NCI-H1930 (cell line): Measurements from ENCODE around the gene ZNF516.

Experiments used
- DNase-seq, 2 experiments: peaks; one replicate each; lab custom pipeline; 2025; lab: John Stamatoyannopoulos, UW

ZNF516 gene

GRCh38 chr18:76455003-76455676 lies 39.9 kb downstream of the ZNF516 start:
- no peak for DNase-seq

GRCh38 chr18:76454418-76454817 lies 40.6 kb downstream of the ZNF516 start:
- DNase-seq = no peak

DNA sequence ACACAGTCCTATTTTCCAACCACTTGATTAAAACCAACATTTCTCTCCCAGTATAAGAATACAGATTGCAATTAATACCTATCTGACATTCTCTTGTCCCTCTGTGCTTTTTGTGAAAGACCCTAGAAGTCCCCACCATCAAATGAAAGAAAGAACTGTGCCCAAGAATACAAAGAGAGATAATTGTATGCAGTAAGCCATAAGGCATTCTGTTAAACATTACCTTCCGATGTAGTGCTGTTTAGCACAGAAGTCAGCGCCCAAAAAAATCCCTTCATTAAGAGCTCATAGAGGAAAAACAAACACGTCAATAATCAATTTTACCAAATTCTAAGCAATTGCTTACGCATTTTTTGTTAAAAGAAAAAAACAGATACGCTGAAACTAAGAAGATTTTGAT lies 41.1 kb downstream of the ZNF516 start:
- no peak for DNase-seq

DNA sequence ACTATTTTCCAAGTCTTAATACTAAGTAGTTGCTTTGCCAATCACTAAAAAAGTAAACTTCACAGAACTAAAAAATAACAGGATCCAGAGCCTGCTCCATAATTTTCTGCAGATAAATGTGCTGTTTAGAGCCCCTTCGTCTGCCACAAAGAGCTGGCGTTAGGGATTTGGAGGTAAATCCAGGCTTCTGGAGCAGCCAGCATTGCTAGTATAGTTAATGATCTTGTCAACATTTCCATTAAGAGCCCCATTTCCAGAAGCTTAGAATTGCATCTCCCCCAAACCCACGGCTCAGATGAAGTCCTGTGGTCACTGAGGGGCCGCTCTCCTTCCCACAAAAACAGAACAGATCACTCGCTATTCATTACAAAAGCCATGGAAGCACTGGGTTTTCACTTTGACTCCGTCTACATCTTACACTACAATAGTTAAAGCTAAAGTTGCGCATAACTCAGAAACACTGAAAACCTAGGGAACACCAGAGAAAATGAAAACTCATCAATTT lies 41.9 kb downstream of the ZNF516 start:
- DNase-seq = no peak

DNA sequence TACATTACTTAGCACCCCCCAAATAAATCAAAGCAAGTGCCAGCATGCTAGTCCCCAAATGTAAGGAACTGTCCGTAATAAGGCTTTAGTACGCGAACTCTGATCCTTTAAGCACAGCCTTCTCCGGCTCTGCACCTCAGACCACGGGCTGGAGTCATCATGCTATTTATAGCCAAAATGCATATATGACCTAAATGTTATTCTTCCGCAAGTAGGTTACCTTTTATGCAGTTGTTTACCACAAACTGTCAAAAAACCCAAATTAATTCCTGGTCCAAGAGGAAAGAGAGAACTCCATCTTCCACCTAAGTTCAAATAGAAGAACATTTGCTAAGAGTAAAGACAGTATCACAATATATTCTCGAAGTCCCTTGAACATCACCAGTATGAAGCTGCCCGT lies 42.7 kb downstream of the ZNF516 start:
- no peak for DNase-seq

- DNase-seq = no peak
Measured at GRCh38 chr18:76451396-76452331, 43.4 kb downstream of the ZNF516 start.

GRCh38 chr18:76450452-76451395 lies 44.3 kb downstream of the ZNF516 start:
- no peak for DNase-seq

GRCh38 chr18:76449111-76449453 lies 46.0 kb downstream of the ZNF516 start:
- no peak for DNase-seq

- DNase-seq = no peak
Measured at GRCh38 chr18:76448256-76449110, 46.6 kb downstream of the ZNF516 start.

GRCh38 chr18:76447258-76447890 lies 47.7 kb downstream of the ZNF516 start:
- DNase-seq = no peak

DNA sequence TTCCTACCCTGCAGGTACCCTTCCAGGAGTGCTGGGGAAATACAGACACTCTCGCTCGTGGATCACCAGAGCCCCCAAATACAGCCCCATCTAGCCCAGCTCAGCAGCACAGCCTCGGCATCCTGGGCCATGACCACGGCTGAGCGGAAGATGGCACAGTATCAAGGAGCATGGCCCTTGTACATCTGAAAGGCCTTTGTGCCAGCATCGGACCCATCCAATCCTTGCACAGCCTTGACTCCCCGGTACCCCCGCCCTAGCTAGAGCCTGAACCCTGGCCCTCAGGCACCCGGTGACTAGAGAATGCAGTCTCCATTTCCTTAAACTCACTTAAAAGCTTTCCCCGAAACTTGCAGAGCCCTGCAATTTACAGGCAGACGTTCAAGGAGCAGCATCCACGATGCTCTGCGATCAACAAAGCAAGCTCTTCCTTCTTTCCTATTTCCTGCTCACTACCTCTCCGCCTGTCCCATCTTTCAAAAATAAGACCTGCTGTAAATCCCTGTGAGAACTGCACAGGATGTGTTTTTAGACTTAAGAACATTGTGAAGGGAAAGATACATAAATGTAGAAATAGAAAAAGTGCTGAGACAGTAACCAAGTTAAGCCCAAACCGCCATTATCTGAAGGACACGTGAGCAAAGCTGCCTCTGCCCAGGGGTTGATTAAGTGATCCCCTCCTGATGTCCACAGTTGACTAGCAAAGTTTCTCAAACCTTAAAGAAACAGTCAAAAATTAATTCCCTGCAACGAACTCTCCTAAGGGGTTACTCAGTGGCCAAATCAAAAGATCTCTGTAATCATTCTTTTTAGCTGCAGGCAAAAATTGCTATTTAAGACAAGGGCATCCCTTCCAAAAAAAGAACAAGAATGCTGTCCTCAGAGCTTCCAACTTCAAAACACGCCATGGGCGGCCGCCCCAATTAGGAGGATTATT lies 48.5 kb downstream of the ZNF516 start:
- DNase-seq = no peak

- no peak for DNase-seq
Measured at GRCh38 chr18:76445741-76446232, 49.3 kb downstream of the ZNF516 start.

DNA sequence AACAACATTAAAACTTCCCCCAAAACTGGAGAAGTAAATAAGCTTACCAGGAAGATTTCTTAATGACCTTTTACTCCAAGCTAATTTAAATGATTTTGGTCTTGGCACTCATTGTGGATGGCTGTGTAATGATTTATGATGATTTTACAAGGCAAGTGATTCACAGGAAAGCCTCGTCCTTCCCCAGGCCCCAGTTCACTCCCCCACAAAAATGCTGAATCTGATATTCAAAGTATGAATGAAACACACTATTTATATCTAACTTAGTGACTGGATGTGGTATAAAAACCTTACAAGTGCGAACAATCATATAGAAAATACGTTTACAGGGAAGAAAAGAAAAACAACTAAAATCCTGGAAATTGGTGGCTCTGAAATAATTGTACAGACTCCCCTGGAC lies 49.8 kb downstream of the ZNF516 start:
- no peak for DNase-seq

DNA sequence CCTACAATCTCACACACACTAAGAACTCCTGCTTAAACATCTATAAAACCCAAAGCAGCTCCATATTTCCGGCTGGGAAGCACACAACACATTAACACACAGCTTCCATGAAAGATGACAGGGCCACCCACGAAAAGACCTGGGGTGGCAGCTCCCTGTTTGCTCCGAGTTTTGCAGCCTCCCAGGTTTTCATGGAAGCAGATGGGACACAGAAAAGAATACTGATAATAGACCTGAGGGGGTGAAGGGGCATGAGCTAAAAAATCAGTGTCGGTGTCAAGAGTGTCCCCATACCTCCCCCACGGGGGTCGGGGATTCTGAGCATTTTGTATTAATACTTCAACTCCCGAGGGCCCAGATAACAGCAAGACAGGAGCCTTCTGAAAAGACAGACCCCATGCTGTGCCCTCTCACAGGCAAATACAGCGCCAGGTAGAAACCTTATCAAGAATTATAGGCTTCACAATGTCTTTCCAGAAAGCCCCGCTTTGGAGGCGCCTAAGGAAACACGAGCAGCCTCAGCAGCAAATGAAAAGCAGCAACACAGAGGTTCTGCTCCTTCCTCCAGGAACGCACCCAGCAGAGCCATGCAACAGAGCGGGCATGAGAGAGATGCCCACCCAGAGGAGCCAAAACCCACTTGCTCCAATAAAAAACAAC lies 50.5 kb downstream of the ZNF516 start:
- no peak for DNase-seq

DNA sequence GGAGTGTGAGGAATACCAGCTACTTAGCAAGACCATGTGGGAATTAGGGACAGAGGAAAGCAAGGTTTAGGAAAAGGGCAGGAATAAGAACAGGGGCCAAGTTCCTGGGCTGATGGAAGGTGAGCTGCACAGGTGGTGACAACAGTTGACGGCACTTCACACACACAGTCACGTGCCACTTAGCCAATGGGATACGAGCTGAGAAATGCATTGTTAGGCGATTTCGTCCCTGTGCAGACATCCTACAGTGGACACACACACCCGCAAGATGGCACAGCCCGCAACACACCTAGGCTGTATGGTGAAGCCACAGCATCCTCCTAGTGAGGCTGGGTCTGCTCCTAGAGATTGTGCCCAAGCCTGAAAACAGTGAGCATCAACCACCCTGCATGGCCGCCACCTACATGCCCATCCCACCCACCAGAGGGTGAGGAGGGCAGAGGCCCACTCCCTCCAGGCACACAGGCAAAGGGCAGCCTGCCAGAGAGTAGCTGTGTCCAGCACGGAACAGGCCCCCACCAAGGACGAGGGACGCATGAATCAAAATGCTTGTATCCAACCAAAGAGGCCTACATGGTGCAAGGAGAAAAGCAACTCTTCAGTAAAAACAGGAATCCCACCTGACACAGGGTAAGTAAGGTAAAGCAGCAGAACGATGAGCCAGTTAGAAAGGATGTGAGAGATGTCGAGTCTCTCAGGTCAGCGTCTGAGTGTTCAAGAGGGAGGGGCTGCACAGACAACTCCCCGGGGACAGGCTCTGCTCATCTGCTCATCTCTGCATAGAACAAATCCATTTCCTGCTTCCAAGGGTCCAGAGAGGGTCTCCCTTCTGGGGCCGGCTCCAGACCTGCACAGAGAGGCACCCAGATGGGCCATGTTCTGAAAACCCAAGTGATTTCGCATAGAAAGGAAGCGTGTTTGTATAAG lies 51.3 kb downstream of the ZNF516 start:
- DNase-seq = no peak

DNA sequence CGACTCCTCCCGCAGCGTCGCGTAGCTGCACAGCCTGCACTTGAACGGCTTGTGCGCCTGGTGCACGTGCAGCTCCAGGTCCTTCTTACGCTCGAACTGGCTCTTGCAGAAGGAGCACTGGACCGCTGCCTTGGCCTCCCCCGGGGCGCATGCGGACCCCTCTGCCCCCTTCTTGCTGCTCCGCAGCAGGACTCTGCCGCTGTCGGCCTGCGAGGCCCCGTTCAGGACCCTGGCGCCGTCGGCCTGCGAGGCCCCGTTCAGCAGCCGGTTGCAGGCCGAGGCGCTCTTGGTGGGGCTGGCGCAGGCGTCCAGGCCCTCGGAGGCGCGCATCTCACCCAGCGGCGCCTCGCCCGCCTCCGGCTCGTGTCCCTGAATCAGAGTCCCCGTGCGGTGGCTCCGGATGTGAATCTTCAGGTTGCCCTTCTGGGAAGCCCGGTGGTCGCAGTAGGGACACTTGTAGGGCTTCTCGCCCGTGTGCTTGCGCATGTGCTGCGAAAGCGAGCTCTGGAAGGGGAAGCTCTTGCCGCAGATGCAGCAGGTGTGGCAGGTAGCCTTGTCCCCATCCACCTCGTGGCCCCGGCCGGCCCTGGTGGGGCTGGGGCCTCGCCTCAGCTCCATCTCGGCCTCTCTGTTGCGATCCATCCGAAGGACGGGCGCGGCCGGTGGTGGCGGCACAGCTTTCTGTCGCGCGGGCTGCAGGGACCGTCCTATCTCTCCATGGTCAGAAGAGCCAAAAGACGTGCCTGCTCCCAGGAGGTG lies 52.5 kb downstream of the ZNF516 start:
- no peak for DNase-seq
